HCT116 (cell line): ENCODE measurements around the gene SOD3.

Source experiments
- CTCF ChIP-seq, 3 experiments: fragments of 200-600 bp in 1 of 3; sonication (generic) in 1 of 3; IDR thresholded peaks in 2 of 3; conservative IDR thresholded peaks in 1 of 3; 2 replicates each; pipeline ENCODE4 v1.5.1; 2012 to 2017; ENCODE audit warnings: low read depth in 2 of 3, low read length in 2 of 3, antibody characterized with exemption in 1 of 3, borderline replicate concordance in 1 of 3, control low read depth in 1 of 3, mild to moderate bottlenecking in 1 of 3, mixed read lengths in 1 of 3, mixed run types in 1 of 3, moderate library complexity in 1 of 3; ENCODE audit not compliant: insufficient read depth in 1 of 3
- EZH2 ChIP-seq: fragments of 200-600 bp; sonication (generic); IDR thresholded peaks from 2 replicates; pipeline ENCODE4 v1.6.1; 2017; ENCODE audit warnings: antibody characterized with exemption, mixed run types
- RAD21 ChIP-seq: IDR thresholded peaks from 2 replicates; pipeline ENCODE4 v1.6.1; 2012; ENCODE audit warnings: low read depth, mild to moderate bottlenecking
- SP1 ChIP-seq: IDR thresholded peaks from 2 replicates; pipeline ENCODE4 v1.6.1; 2012; ENCODE audit warnings: low read depth
- YY1 ChIP-seq: IDR thresholded peaks from 2 replicates; pipeline ENCODE4 v1.6.1; 2011; ENCODE audit warnings: low read length, low read depth, moderate library complexity, mild to moderate bottlenecking; ENCODE audit not compliant: insufficient replicate concordance; ENCODE audit errors: extremely low read depth

- TF ChIP-seq CTCF (IDR thresholded peaks at IDR 0.05 in 2 of 3, conservative IDR thresholded peaks at IDR 0.05 in 1 of 3; ENCODE audit: borderline replicate concordance in 1 of 3, insufficient read depth in 1 of 3, low read depth in 2 of 3, low read length in 2 of 3) (no peak), RAD21 (no peak), SP1 (no peak), EZH2 (no peak), YY1 (no peak)
These were observed 48.0 kb upstream of the SOD3 start for GRCh38 chr4:24747234-24747975.
